GM12874 (cell line): ENCODE data around the gene BCAN.
A peak's percentile ranks its signal among the peaks of the same experiment; 100 is the strongest.

Experiments
- TF ChIP-seq, protein P1 (sequence below): IDR thresholded peaks from 2 replicates; pipeline ENCODE4 v1.5.1; 2011; ENCODE audit warnings: low read depth, mild to moderate bottlenecking, control low read depth, low read length, moderate library complexity; ENCODE audit not compliant: insufficient read depth

BCAN gene

GRCh38 chr1:156677616-156678596 is 36.0 kb downstream of the BCAN start:
- TF ChIP-seq, protein P1, sequence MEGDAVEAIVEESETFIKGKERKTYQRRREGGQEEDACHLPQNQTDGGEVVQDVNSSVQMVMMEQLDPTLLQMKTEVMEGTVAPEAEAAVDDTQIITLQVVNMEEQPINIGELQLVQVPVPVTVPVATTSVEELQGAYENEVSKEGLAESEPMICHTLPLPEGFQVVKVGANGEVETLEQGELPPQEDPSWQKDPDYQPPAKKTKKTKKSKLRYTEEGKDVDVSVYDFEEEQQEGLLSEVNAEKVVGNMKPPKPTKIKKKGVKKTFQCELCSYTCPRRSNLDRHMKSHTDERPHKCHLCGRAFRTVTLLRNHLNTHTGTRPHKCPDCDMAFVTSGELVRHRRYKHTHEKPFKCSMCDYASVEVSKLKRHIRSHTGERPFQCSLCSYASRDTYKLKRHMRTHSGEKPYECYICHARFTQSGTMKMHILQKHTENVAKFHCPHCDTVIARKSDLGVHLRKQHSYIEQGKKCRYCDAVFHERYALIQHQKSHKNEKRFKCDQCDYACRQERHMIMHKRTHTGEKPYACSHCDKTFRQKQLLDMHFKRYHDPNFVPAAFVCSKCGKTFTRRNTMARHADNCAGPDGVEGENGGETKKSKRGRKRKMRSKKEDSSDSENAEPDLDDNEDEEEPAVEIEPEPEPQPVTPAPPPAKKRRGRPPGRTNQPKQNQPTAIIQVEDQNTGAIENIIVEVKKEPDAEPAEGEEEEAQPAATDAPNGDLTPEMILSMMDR, result peak; percentile 77

DNA sequence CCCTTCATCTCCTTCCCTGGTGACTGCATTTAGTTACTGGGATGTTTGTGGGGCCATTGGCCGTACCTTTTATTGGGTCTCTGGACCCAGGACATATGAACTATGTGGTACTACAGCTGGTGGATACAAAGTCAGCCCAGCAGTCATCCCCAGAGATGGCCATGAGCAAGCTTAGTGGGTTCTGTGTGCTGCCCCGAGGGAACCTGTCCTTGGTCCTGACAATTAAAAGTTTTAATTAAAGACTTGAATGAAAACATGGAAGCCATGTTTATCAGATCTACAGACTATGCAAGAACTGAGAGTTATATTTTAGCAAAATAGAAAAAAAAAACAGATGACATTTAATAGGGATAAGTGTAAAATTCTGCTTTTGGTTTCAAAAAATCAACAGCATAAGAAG is 38.1 kb downstream of the BCAN start:
- TF ChIP-seq, protein P1, result no peak

GRCh38 chr1:156681196-156681960 is 39.5 kb downstream of the BCAN start:
- TF ChIP-seq, protein P1, result no peak

DNA sequence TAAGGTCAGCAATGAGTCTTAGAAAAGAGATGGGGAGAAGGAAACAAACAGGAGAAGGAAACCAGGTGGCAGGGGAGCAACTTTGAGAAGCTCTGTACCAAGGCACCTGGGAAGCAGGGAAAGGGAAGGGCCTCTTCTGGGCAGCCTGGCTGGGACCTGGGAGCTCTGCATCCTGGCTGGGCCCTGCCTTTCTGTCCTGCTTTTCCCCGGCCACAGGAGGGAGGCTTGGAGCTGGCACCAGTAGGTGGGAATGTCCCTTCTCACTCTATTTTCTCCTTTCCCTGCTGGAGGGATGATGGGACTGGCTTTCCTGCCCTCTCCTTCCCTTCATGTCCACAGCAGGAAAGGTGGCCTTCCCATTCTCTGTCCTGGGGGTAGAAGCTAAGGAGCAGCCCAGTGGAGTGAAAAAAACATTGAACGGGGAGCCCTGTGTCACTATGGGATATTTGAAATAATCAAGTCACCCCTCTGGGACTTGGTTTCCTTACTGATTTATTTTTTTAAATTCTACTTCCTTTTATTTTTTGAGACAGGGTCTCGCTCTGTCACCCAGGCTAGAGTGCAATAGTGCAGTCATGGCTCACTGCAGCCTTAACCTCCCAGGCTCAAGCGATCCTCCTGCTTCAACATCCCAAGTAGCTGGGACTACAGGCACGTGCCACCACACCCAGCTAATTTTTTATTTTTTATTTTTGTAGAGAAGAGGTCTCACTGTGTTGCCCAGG is 40.4 kb downstream of the BCAN start:
- TF ChIP-seq, protein P1, result no peak

DNA sequence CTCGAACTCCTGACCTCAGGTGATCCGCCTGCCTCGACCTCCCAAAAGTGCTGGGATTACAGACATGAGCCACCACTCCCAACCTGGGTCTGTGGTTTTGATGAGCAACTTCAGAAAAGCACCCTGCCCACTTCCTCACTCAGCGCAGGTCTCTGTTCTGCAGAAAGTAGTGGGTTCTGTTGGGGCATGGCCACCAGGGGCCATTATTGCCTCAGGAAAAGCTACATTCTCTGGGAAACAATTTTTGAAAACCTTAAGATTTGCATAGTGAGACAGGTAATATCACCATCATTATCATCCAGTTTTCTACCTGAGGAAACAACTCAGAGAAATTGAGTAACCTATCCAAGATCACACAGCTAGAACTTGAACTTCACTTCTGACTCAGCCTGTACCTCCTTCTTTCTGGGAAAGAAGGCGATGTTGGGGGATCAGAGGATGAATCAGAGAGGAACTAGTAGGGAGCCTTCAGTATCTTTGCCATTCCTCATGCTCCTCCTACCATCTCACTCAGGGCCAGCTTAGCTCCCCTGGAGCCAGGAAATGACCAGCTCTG is 42.4 kb downstream of the BCAN start:
- TF ChIP-seq, protein P1, result no peak

DNA sequence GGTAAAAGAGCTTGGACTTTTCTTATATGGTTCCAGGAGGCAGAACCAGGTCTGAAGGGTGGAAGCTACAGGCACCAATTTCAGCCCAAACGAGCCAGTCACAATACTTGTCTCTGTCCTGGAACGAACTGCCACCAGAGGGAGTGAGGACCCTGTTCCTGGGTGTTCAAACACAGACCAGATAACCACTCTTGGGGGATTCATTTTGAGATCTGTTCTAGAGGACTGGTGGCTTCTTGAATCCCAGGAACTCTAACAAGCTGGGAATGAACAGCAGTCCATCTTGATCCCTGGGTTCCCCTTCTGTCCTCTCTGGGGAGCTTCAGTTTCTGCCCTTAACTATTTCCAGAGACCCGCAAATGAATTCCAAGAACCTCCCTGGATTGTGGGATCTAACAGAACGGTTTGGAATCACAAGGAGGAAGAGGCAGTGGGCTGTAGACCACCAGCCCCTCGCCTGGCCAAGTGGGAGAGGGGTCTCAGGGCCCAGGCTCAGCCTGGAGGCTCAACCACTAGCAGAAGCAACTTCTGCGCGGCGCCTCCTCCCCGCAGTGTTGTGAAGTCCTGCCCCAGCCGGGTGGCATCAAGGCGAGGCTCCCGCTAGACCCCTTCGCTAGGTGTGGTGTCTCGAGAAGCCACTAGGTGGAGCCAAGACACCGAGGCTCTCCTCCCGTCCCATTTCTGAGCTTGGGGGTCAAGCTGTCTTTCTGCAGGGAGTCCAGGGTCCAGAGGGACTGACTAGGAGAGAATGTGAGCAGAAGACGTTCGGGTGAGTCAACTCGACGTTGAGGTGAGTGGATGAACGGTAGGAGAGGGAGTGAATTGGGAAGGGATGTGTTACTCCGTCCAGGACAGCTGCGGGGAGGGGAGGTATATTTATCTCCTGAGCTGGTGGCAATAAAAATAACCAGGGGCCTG is 47.4 kb downstream of the BCAN start:
- TF ChIP-seq, protein P1, result peak; percentile 92
